ENCODE data around the gene IL15RA. TPM values are rescaled to one million over a fixed set of nuclear protein-coding genes. Genes with fewer than 3 reads are reported as not detected.

Gene IL15RA
- total and polyA plus RNA-seq, 10 of the 15 experiments (the other 5 are each of a cell fraction or from before 2014, with no cell fraction given) = 2.0 to 14.8 (median 12.1) TPM

- RAD21 ChIA-PET (ENCODE audit: unreplicated experiment) = no interaction called here
- Histone ChIP-seq H3K27me3 (replicated peaks in 1 of 2; ENCODE audit: control insufficient read depth in 2 of 2, insufficient read depth in 2 of 2, low read length in 1 of 2) (no peaks in the 10 kb centered on the region), H3K4me1 (ENCODE audit: control insufficient read depth, insufficient read depth, low read length) (no peaks in the 10 kb centered on the region), H3K9me3 (replicated peaks; ENCODE audit: control insufficient read depth, insufficient read depth, low read length) (no peaks in the 10 kb centered on the region), H2AFZ (ENCODE audit: control insufficient read depth, low read depth, low read length) (no peak overlapping the region), H3K4me3 (no peak overlapping the region), H3K27ac (ENCODE audit: control insufficient read depth, insufficient read depth) (no peak overlapping the region), H3K36me3 (ENCODE audit: control insufficient read depth in 2 of 2, insufficient read depth in 2 of 2, low read length in 1 of 2) (no peaks in the 10 kb centered on the region), H3K79me2 (ENCODE audit: control insufficient read depth, insufficient read depth, low read length) (no peaks in the 10 kb centered on the region), H3K4me2 (ENCODE audit: control insufficient read depth, insufficient read depth) (no peak overlapping the region), H3K9ac (ENCODE audit: control insufficient read depth, insufficient read depth, low read length) (no peak overlapping the region), H4K20me1 (ENCODE audit: control insufficient read depth, insufficient read depth) (no peaks in the 10 kb centered on the region)
- CTCF ChIA-PET = interaction anchor here (0.7 to 2.0 kb wide), 3 partner anchors 9 to 141 kb away, joined by 3 to 4 read pairs (median 3); no protein-coding TSS in a partner anchor
- no TSS peak for BruUV-seq (replicated peaks)
- in situ Hi-C loops (cut with MboI) = no loop called here
- FAIRE-seq (peak; percentile 61), ATAC-seq (peak; percentile 72), DNase-seq (ENCODE audit: low read depth, low spot score) (no peak)
- SMC1A ChIA-PET (ENCODE audit: uncharacterized antibody, unreplicated experiment) = no interaction called here
- intact Hi-C loops (cut with micrococcal nuclease; ENCODE audit: unreplicated experiment) = no loop called here
- POLR2A ChIA-PET = no interaction called here
- WGBS (ENCODE audit: insufficient coverage, insufficient replicate concordance, low lambda C conversion rate, missing lambda C conversion rate) = 74% methylated on average over 14 of the region's 14 CpGs
- no peak for TF ChIP-seq MTA2 (IDR thresholded peaks at IDR 0.05; ENCODE audit: low read depth)
- peak; percentile 56; the same call in 1 of the 2 replicates for TF ChIP-seq MLLT1 (IDR thresholded peaks at IDR 0.05)
- TF ChIP-seq IRF5 (IDR thresholded peaks at IDR 0.05; ENCODE audit: borderline replicate concordance) = no peak
- peak; percentile 50; the same call in 1 of the 2 replicates for TF ChIP-seq SMC3 (IDR thresholded peaks at IDR 0.05; ENCODE audit: borderline replicate concordance, low read length)
- TF ChIP-seq NFYB (IDR thresholded peaks at IDR 0.05; ENCODE audit: insufficient read depth, low read depth, low read length) = no peak
- TF ChIP-seq ATF7 (IDR thresholded peaks at IDR 0.05; ENCODE audit: low read depth) = no peak
- TF ChIP-seq EP300 (IDR thresholded peaks at IDR 0.05; ENCODE audit: borderline replicate concordance in 1 of 2, control insufficient read depth in 1 of 2, low read depth in 2 of 2, low read length in 2 of 2) = no peak
- no peak for TF ChIP-seq NRF1 (conservative IDR thresholded peaks at IDR 0.05; ENCODE audit: low read depth, low read length)
- TF ChIP-seq MEF2B (IDR thresholded peaks at IDR 0.05; ENCODE audit: partially characterized antibody, poor library complexity, severe bottlenecking) = peak; percentile 16
- TF ChIP-seq CBFB (IDR thresholded peaks at IDR 0.05; ENCODE audit: low read depth) = no peak
- TF ChIP-seq RELB (IDR thresholded peaks at IDR 0.05; ENCODE audit: low read depth) = no peak
- TF ChIP-seq HDAC6 (IDR thresholded peaks at IDR 0.05; ENCODE audit: unreplicated experiment) = no peak
- TF ChIP-seq MEF2A (IDR thresholded peaks at IDR 0.05; ENCODE audit: insufficient read depth, low read depth, low read length) = no peak
- no peak for TF ChIP-seq CREB1 (IDR thresholded peaks at IDR 0.05; ENCODE audit: low read depth)
- peak; percentile 25 to 59 (median 44); a peak in 4 of 6 replicates for TF ChIP-seq CTCF (IDR thresholded peaks at IDR 0.05 in 2 of 3, conservative IDR thresholded peaks at IDR 0.05 in 1 of 3; ENCODE audit: control insufficient read depth in 2 of 3, extremely low read depth in 1 of 3, insufficient read depth in 1 of 3, low read depth in 3 of 3, low read length in 3 of 3)
- TF ChIP-seq EZH2 (IDR thresholded peaks at IDR 0.05; ENCODE audit: borderline replicate concordance, control insufficient read depth, low read depth, low read length) = no peak
- TF ChIP-seq RCOR1 (conservative IDR thresholded peaks at IDR 0.05; ENCODE audit: low read depth, low read length) = no peak
Measured at GRCh38 chr10:5949009-5949759, 28.2 kb downstream of the IL15RA start.

Measured in GM12878 (cell line).